ENCODE results near the gene SSRP1. TPM values are rescaled to one million over a fixed set of nuclear protein-coding genes. Genes with fewer than 3 reads are reported as not detected.
A peak's percentile ranks its signal among the peaks of the same experiment; 100 is the strongest.

SSRP1 gene
- total and polyA plus RNA-seq, 2 of the 4 experiments (the other 2 are of a cell fraction): 106 to 146 TPM

DNA sequence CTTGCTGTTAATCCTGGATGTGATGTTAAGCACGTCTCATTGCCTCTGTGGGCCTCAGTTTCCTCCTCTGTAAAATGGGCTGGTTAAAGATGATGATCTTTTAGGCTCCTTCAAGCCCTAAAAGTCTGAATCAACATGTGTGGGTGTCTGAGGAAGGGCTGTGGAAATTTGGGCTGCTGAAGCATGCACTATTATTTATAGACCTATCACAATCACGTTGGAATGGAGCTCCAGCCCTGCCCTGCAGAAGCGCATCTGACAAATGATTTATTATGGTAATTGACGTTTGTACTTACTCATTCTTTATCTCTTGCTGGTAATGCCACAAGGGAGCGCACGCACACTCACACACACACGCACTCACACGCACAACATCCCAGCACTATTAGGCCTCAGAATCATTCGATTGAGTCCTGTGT is 22.9 kb upstream of the SSRP1 start:
- Histone ChIP-seq H3K36me3 (ENCODE audit: control insufficient read depth, insufficient read depth, low read length) (no peaks in the 10 kb centered on the region), H3K9me3 (ENCODE audit: control insufficient read depth, insufficient read depth, low read length) (peaks cover 3% of the 10 kb centered on the region; the same call in 1 of the 2 replicates), H3K79me1 (ENCODE audit: low read depth in 1 of 2, low read length in 2 of 2) (no peaks in the 10 kb centered on the region), H2BK5ac (ENCODE audit: low read depth, low read length, poor library complexity, severe bottlenecking) (no peak overlapping the region), H3K9ac (ENCODE audit: low read depth, low read length) (no peak overlapping the region), H3K4me3 (ENCODE audit: insufficient read depth, low read depth, low read length) (no peak overlapping the region), H4K91ac (ENCODE audit: insufficient read depth, low read depth, low read length) (no peak overlapping the region), H3K9me1 (ENCODE audit: insufficient read depth, low read length) (no peaks in the 10 kb centered on the region), H3K4me2 (ENCODE audit: low read depth, low read length) (no peak overlapping the region), H3K27me3 (ENCODE audit: control insufficient read depth, insufficient read depth, low read length) (peaks cover 39% of the 10 kb centered on the region), H3K14ac (replicated peaks; ENCODE audit: low read depth, low read length) (no peak overlapping the region), H4K8ac (ENCODE audit: low read depth in 2 of 2, low read length in 2 of 2) (no peak overlapping the region), H2BK120ac (ENCODE audit: low read depth, low read length) (no peak overlapping the region), H4K20me1 (ENCODE audit: insufficient read depth, low read length) (no peaks in the 10 kb centered on the region), H2BK15ac (ENCODE audit: low read depth, low read length) (no peak overlapping the region), H2AK5ac (ENCODE audit: low read depth, low read length) (no peak overlapping the region), H2AK9ac (replicated peaks; ENCODE audit: low read depth, low read length, poor library complexity) (no peak overlapping the region), H4K5ac (ENCODE audit: low read depth, low read length) (no peak overlapping the region), H2BK20ac (ENCODE audit: low read depth, low read length) (no peak overlapping the region), H3K4me1 (ENCODE audit: control insufficient read depth, insufficient read depth, low read length) (no peaks in the 10 kb centered on the region), H3K4ac (ENCODE audit: low read depth, low read length) (no peak overlapping the region), H3K18ac (ENCODE audit: low read depth, low read length) (no peak overlapping the region), H2AFZ (replicated peaks; ENCODE audit: low read length, poor library complexity) (no peak overlapping the region), H3K27ac (ENCODE audit: insufficient read depth, low read length) (no peak overlapping the region), H3K23ac (ENCODE audit: low read depth, low read length) (no peak overlapping the region), H3K56ac (ENCODE audit: extremely low read depth, insufficient read depth, low read length) (no peak overlapping the region)
- DNase-seq (peak; percentile 10), ATAC-seq (ENCODE audit: low read depth) (no peak)
- TF ChIP-seq RFX5 (IDR thresholded peaks at IDR 0.05; ENCODE audit: low read depth, low read length) (no peak), RCOR1 (IDR thresholded peaks at IDR 0.05; ENCODE audit: insufficient replicate concordance, low read length) (no peak), POLR2A (IDR thresholded peaks at IDR 0.05; ENCODE audit: low read depth, low read length) (no peak), CEBPB (IDR thresholded peaks at IDR 0.05; ENCODE audit: low read depth, low read length) (no peak), RAD21 (IDR thresholded peaks at IDR 0.05; ENCODE audit: low read length) (no peak), MXI1 (IDR thresholded peaks at IDR 0.05; ENCODE audit: borderline replicate concordance, low read depth, low read length) (no peak), CHD1 (IDR thresholded peaks at IDR 0.05; ENCODE audit: low read depth, low read length) (no peak), USF2 (IDR thresholded peaks at IDR 0.05; ENCODE audit: low read depth, low read length) (no peak), NFE2L2 (IDR thresholded peaks at IDR 0.05; ENCODE audit: low read depth, low read length) (no peak), MAFK (IDR thresholded peaks at IDR 0.05; ENCODE audit: low read depth, low read length) (no peak), SMC3 (IDR thresholded peaks at IDR 0.05; ENCODE audit: low read depth, low read length) (no peak), FOS (IDR thresholded peaks at IDR 0.05; ENCODE audit: low read depth, low read length) (no peak), BHLHE40 (IDR thresholded peaks at IDR 0.05; ENCODE audit: low read depth, low read length) (no peak)
- TF ChIP-seq, protein P1, sequence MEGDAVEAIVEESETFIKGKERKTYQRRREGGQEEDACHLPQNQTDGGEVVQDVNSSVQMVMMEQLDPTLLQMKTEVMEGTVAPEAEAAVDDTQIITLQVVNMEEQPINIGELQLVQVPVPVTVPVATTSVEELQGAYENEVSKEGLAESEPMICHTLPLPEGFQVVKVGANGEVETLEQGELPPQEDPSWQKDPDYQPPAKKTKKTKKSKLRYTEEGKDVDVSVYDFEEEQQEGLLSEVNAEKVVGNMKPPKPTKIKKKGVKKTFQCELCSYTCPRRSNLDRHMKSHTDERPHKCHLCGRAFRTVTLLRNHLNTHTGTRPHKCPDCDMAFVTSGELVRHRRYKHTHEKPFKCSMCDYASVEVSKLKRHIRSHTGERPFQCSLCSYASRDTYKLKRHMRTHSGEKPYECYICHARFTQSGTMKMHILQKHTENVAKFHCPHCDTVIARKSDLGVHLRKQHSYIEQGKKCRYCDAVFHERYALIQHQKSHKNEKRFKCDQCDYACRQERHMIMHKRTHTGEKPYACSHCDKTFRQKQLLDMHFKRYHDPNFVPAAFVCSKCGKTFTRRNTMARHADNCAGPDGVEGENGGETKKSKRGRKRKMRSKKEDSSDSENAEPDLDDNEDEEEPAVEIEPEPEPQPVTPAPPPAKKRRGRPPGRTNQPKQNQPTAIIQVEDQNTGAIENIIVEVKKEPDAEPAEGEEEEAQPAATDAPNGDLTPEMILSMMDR (conservative IDR thresholded peaks at IDR 0.05; ENCODE audit: low read depth, low read length): no peak
- TF ChIP-seq, protein P2, sequence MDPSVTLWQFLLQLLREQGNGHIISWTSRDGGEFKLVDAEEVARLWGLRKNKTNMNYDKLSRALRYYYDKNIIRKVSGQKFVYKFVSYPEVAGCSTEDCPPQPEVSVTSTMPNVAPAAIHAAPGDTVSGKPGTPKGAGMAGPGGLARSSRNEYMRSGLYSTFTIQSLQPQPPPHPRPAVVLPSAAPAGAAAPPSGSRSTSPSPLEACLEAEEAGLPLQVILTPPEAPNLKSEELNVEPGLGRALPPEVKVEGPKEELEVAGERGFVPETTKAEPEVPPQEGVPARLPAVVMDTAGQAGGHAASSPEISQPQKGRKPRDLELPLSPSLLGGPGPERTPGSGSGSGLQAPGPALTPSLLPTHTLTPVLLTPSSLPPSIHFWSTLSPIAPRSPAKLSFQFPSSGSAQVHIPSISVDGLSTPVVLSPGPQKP (IDR thresholded peaks at IDR 0.05; ENCODE audit: borderline replicate concordance, low read depth, low read length): no peak
- no TSS peak for BruUV-seq (replicated peaks)
- dilution Hi-C loops (cut with HindIII; ENCODE audit: low sequenced_read_pairs, unreplicated experiment) (no loop called here), in situ Hi-C loops (cut with MboI; ENCODE audit: low sequenced_read_pairs) (loop anchor here (25.0 kb wide), 1 partner anchor 521 kb away; no protein-coding TSS in a partner anchor), intact Hi-C loops (cut with micrococcal nuclease) (no loop called here)
- CTCF ChIA-PET: no interaction called here
- WGBS, 2 experiments (ENCODE audit: extremely low coverage in 2 of 2, insufficient read length in 1 of 2): no CpG with 5 or more reads among the region's 9 CpGs
- POLR2A ChIA-PET (ENCODE audit: unreplicated experiment): no interaction called here
